GM12878 (cell line): Measurements from ENCODE around the gene GLS.
A peak's percentile ranks its signal among the peaks of the same experiment; 100 is the strongest.

ENCODE experiments used
- CBFB ChIP-seq: IDR thresholded peaks from 2 replicates; pipeline ENCODE4 v1.6.1; 2016; ENCODE audit warnings: antibody characterized with exemption, low read depth
- CBX3 ChIP-seq: fragments of 200-600 bp; sonication (generic); IDR thresholded peaks from 2 replicates; pipeline ENCODE4 v1.6.1; 2016; ENCODE audit warnings: low read depth, borderline replicate concordance
- KDM1A ChIP-seq: fragments of 200-600 bp; sonication (generic); IDR thresholded peaks from 2 replicates; pipeline ENCODE4 v1.6.1; 2016; ENCODE audit warnings: borderline replicate concordance
- POLR2A ChIP-seq: IDR thresholded peaks from 2 replicates; pipeline ENCODE4 v1.6.1; 2011; ENCODE audit warnings: low read depth, mild to moderate bottlenecking, low read length
- POLR2AphosphoS5 ChIP-seq: IDR thresholded peaks from 2 replicates; pipeline ENCODE4 v1.6.1; 2011; ENCODE audit warnings: mild to moderate bottlenecking, low read length, inconsistent platforms
- SMAD1 ChIP-seq: fragments of 450-650 bp; IDR thresholded peaks from 2 replicates; pipeline ENCODE4 v1.6.1; 2018; ENCODE audit warnings: mild to moderate bottlenecking, low read depth; ENCODE audit not compliant: partially characterized antibody
- SP1 ChIP-seq: IDR thresholded peaks from one replicate; pipeline ENCODE4 v1.6.1; 2011; ENCODE audit warnings: low read depth, low read length
- SUZ12 ChIP-seq: fragments of 200-600 bp; sonication (generic); IDR thresholded peaks from one replicate; pipeline ENCODE4 v1.6.1; 2018; ENCODE audit warnings: antibody characterized with exemption, mild to moderate bottlenecking; ENCODE audit not compliant: unreplicated experiment
- ZSCAN29 ChIP-seq: fragments of 450-650 bp; IDR thresholded peaks from 2 replicates; pipeline ENCODE4 v1.6.1; 2017; ENCODE audit warnings: mild to moderate bottlenecking, moderate library complexity
- TF ChIP-seq, protein P1 (sequence below), 3 experiments: IDR thresholded peaks in 2 of 3; conservative IDR thresholded peaks in 1 of 3; 2 replicates each; pipeline ENCODE4 v1.5.1; 2011; ENCODE audit warnings: low read depth in 3 of 3, low read length in 3 of 3, mild to moderate bottlenecking in 3 of 3, control low read depth in 2 of 3, moderate library complexity in 2 of 3, inconsistent platforms in 1 of 3, mixed read lengths in 1 of 3; ENCODE audit not compliant: control insufficient read depth in 2 of 3, insufficient read depth in 1 of 3; ENCODE audit errors: extremely low read depth in 1 of 3
- TF ChIP-seq, protein P2 (sequence below): fragments of 450-650 bp; IDR thresholded peaks from 2 replicates; pipeline ENCODE4 v1.6.1; 2016; ENCODE audit warnings: mild to moderate bottlenecking
- TF ChIP-seq, protein P3 (sequence below): IDR thresholded peaks from 2 replicates; pipeline ENCODE4 v1.6.1; 2012; ENCODE audit warnings: mild to moderate bottlenecking, low read depth, low read length
- TF ChIP-seq, protein P4 (sequence below): IDR thresholded peaks from 2 replicates; pipeline ENCODE4 v1.6.1; 2012; ENCODE audit warnings: low read length, inconsistent platforms

DNA sequence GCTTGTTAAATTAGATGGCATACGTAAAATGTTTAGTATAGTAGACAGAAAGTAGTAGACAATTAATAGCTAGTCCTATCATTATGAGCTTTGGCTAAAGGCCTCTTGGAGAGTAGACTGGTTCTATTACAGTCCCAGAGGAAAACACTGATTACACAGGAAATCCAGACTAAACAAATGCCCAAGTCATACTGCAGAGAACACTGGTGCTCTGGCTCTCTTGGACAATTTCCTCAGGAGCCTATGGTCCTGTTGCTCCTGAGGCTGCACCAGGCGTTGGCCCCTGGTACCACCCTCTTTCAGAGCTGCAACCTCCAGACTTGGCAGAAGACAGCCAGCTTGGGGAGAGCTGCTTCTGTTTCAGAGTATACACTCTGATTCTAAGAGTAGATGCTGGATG lies 91.6 kb downstream of the GLS start:
- TF ChIP-seq SMAD1 (no peak), POLR2A (no peak), ZSCAN29 (no peak), SUZ12 (no peak), POLR2AphosphoS5 (0 out of 2 replicates have a peak, but pooled peaks have one; percentile 20), SP1 (no peak), KDM1A (no peak), CBX3 (no peak), CBFB (no peak)
- TF ChIP-seq, protein P1, sequence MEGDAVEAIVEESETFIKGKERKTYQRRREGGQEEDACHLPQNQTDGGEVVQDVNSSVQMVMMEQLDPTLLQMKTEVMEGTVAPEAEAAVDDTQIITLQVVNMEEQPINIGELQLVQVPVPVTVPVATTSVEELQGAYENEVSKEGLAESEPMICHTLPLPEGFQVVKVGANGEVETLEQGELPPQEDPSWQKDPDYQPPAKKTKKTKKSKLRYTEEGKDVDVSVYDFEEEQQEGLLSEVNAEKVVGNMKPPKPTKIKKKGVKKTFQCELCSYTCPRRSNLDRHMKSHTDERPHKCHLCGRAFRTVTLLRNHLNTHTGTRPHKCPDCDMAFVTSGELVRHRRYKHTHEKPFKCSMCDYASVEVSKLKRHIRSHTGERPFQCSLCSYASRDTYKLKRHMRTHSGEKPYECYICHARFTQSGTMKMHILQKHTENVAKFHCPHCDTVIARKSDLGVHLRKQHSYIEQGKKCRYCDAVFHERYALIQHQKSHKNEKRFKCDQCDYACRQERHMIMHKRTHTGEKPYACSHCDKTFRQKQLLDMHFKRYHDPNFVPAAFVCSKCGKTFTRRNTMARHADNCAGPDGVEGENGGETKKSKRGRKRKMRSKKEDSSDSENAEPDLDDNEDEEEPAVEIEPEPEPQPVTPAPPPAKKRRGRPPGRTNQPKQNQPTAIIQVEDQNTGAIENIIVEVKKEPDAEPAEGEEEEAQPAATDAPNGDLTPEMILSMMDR (IDR thresholded peaks at IDR 0.05 in 2 of 3, conservative IDR thresholded peaks at IDR 0.05 in 1 of 3; ENCODE audit: control insufficient read depth in 2 of 3, extremely low read depth in 1 of 3, insufficient read depth in 1 of 3, low read depth in 3 of 3, low read length in 3 of 3), result no peak
- TF ChIP-seq, protein P2, sequence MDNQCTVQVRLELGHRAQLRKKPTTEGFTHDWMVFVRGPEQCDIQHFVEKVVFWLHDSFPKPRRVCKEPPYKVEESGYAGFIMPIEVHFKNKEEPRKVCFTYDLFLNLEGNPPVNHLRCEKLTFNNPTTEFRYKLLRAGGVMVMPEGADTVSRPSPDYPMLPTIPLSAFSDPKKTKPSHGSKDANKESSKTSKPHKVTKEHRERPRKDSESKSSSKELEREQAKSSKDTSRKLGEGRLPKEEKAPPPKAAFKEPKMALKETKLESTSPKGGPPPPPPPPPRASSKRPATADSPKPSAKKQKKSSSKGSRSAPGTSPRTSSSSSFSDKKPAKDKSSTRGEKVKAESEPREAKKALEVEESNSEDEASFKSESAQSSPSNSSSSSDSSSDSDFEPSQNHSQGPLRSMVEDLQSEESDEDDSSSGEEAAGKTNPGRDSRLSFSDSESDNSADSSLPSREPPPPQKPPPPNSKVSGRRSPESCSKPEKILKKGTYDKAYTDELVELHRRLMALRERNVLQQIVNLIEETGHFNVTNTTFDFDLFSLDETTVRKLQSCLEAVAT, result no peak
- TF ChIP-seq, protein P3, sequence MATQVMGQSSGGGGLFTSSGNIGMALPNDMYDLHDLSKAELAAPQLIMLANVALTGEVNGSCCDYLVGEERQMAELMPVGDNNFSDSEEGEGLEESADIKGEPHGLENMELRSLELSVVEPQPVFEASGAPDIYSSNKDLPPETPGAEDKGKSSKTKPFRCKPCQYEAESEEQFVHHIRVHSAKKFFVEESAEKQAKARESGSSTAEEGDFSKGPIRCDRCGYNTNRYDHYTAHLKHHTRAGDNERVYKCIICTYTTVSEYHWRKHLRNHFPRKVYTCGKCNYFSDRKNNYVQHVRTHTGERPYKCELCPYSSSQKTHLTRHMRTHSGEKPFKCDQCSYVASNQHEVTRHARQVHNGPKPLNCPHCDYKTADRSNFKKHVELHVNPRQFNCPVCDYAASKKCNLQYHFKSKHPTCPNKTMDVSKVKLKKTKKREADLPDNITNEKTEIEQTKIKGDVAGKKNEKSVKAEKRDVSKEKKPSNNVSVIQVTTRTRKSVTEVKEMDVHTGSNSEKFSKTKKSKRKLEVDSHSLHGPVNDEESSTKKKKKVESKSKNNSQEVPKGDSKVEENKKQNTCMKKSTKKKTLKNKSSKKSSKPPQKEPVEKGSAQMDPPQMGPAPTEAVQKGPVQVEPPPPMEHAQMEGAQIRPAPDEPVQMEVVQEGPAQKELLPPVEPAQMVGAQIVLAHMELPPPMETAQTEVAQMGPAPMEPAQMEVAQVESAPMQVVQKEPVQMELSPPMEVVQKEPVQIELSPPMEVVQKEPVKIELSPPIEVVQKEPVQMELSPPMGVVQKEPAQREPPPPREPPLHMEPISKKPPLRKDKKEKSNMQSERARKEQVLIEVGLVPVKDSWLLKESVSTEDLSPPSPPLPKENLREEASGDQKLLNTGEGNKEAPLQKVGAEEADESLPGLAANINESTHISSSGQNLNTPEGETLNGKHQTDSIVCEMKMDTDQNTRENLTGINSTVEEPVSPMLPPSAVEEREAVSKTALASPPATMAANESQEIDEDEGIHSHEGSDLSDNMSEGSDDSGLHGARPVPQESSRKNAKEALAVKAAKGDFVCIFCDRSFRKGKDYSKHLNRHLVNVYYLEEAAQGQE, result no peak
- TF ChIP-seq, protein P4, sequence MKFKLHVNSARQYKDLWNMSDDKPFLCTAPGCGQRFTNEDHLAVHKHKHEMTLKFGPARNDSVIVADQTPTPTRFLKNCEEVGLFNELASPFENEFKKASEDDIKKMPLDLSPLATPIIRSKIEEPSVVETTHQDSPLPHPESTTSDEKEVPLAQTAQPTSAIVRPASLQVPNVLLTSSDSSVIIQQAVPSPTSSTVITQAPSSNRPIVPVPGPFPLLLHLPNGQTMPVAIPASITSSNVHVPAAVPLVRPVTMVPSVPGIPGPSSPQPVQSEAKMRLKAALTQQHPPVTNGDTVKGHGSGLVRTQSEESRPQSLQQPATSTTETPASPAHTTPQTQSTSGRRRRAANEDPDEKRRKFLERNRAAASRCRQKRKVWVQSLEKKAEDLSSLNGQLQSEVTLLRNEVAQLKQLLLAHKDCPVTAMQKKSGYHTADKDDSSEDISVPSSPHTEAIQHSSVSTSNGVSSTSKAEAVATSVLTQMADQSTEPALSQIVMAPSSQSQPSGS, result no peak
